Middle frontal gyrus (tissue), 1 donor: ENCODE measurements around the gene COL28A1.
"Not testable (repeated sequence)": the region's sequence is repeated elsewhere in the genome, so short reads cannot be mapped to it uniquely, and the experiment has no call there.

Experiments
- DNase-seq: peaks from one replicate; pipeline ENCODE4 v3.0.0-alpha.2; 2015; ENCODE audit warnings: low spot score; ENCODE audit errors: extremely low spot score

Gene COL28A1

GRCh38 chr7:7519528-7519927 lies 16.1 kb downstream of the COL28A1 start:
- DNase-seq: no peak

- no peak for DNase-seq
Measured at GRCh38 chr7:7519056-7519455, 16.6 kb downstream of the COL28A1 start.

- DNase-seq: no peak
Measured at GRCh38 chr7:7517754-7518153, 17.9 kb downstream of the COL28A1 start.

GRCh38 chr7:7516662-7517061 lies 19.0 kb downstream of the COL28A1 start:
- DNase-seq: no peak

GRCh38 chr7:7516156-7516555 lies 19.5 kb downstream of the COL28A1 start:
- no peak for DNase-seq

- no peak for DNase-seq
Measured at GRCh38 chr7:7512861-7513597, 22.6 kb downstream of the COL28A1 start.

- no peak for DNase-seq
Measured at GRCh38 chr7:7510794-7511193, 24.9 kb downstream of the COL28A1 start.

- no peak for DNase-seq
Measured at GRCh38 chr7:7505915-7506314, 29.8 kb downstream of the COL28A1 start.

GRCh38 chr7:7504910-7505704 lies 30.6 kb downstream of the COL28A1 start:
- DNase-seq: no peak

- DNase-seq: no peak
Measured at GRCh38 chr7:7499892-7500291, 35.8 kb downstream of the COL28A1 start.

GRCh38 chr7:7498856-7499255 lies 36.8 kb downstream of the COL28A1 start:
- no peak for DNase-seq

GRCh38 chr7:7496311-7496710 lies 39.4 kb downstream of the COL28A1 start:
- DNase-seq: no peak

- no peak for DNase-seq
Measured at GRCh38 chr7:7495171-7495570, 40.5 kb downstream of the COL28A1 start.

GRCh38 chr7:7491044-7491443 lies 44.6 kb downstream of the COL28A1 start:
- DNase-seq: no peak

GRCh38 chr7:7490003-7490402 lies 45.7 kb downstream of the COL28A1 start:
- DNase-seq: no peak

- DNase-seq: no peak
Measured at GRCh38 chr7:7489546-7489945, 46.1 kb downstream of the COL28A1 start.

GRCh38 chr7:7486362-7486761 lies 49.3 kb downstream of the COL28A1 start:
- DNase-seq: no peak

- DNase-seq: no peak
Measured at GRCh38 chr7:7484072-7484471, 51.6 kb downstream of the COL28A1 start.

GRCh38 chr7:7481802-7482201 lies 53.9 kb downstream of the COL28A1 start:
- no peak for DNase-seq

- no peak for DNase-seq
Measured at GRCh38 chr7:7479275-7479805, 56.3 kb downstream of the COL28A1 start.

GRCh38 chr7:7478569-7478968 lies 57.1 kb downstream of the COL28A1 start:
- DNase-seq: no peak

GRCh38 chr7:7477641-7478040 lies 58.0 kb downstream of the COL28A1 start:
- DNase-seq: not testable (repeated sequence)

GRCh38 chr7:7476381-7476780 lies 59.3 kb downstream of the COL28A1 start:
- no peak for DNase-seq
